A549 treated with AZD9567 at 1 μM for 4 hours (cell line): ENCODE data around the gene ALDH1A3. TPM values are rescaled to one million over a fixed set of nuclear protein-coding genes. Genes with fewer than 3 reads are reported as not detected.

Experiments used
- total RNA-seq: library from RNA; stranded (reverse); fragments of 200-300 nt; extraction: Qiagen RNA extraction; gene quantifications from 5 replicates; pipeline ENCODE4 v1.2.3, GENCODE V29; 2022; ENCODE audit not compliant: insufficient read depth

Gene ALDH1A3
- total RNA-seq, result 13.2 to 17.1 TPM (median 16.3 TPM) in 5 replicates

GRCh38 chr15:100879464-100880138, at the start of gene ALDH1A3:
TSS of gene ALDH1A3 (plus strand) at chr15:100879831. CDS start at chr15:100879908, 77 bp downstream.

GRCh38 chr15:100918690-100919480, 39.3 kb downstream of the ALDH1A3 start, which contains the start of gene LRRK1:
TSS of gene LRRK1 (plus strand) at chr15:100919357. CDS start at chr15:100924633, 5,276 bp downstream.

Other genes starting within 250 kb of the ALDH1A3 start
- gene LRRK1, start 39.5 kb downstream of the ALDH1A3 start, total RNA-seq, result 12.2 to 19.5 TPM (median 18.4 TPM) in 5 replicates